GM21619 (cell line): ENCODE measurements around the gene IPCEF1.

Source experiments
- ATAC-seq: cut with Tn5 transposase; IDR thresholded peaks from one replicate; pipeline ENCODE4 v1.9.1; 2021; ENCODE audit not compliant: unreplicated experiment

Gene IPCEF1

DNA sequence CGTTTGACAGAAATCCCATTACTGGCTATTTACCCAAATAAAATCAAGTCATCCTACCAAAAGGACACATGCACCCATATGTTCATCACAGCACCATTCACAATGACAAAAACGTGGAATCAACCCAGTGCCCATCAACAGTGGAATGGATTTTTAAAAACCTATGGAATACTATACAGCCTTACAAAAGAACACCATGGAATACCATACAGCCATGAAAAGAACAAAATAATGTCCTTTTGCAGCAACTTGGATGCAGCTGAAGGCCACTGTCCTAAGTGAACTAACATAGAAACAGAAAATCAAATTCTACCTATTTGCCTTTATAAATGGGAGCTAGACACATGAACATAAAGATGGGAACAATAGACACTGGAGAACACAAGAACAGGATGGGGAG lies 17.4 kb upstream of the IPCEF1 start:
- no peak for ATAC-seq

DNA sequence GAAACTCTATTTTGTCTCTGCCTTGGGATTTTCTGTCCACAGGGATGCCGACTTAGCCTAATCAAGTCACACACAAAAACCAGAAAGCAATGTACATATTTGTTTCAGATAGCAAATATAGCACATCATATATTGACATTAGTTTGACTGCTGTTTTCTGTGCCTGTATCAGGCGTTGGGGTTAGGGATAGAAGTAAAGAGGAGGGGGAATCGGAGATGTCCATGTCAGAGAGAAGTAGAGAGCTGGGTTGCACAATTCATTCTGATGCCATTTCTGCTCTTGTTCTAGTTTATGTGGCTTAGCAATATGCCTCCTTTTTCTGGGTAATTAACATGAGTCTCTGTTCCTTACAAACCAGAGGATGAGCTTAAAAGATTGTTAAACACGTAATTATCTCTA lies 14.7 kb upstream of the IPCEF1 start:
- no peak for ATAC-seq

DNA sequence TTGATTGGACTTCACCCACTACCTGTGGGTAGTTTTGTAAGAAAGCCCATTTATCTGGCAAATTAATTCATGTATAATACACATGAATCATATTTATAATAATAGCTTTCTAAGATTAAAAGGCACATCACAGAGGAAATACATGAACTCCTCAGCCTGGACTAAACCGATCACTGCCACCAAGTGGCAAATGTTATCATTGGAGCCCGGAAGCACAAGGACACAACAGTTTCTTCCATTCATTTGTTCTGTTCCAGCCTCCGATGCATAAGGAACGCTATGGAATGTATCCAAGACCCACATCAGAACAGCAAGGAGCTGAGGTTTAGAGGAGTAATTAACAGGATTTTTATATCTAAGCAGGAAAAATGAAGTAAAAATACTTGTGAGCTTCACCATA lies 13.9 kb upstream of the IPCEF1 start:
- peak; percentile 83 for ATAC-seq

DNA sequence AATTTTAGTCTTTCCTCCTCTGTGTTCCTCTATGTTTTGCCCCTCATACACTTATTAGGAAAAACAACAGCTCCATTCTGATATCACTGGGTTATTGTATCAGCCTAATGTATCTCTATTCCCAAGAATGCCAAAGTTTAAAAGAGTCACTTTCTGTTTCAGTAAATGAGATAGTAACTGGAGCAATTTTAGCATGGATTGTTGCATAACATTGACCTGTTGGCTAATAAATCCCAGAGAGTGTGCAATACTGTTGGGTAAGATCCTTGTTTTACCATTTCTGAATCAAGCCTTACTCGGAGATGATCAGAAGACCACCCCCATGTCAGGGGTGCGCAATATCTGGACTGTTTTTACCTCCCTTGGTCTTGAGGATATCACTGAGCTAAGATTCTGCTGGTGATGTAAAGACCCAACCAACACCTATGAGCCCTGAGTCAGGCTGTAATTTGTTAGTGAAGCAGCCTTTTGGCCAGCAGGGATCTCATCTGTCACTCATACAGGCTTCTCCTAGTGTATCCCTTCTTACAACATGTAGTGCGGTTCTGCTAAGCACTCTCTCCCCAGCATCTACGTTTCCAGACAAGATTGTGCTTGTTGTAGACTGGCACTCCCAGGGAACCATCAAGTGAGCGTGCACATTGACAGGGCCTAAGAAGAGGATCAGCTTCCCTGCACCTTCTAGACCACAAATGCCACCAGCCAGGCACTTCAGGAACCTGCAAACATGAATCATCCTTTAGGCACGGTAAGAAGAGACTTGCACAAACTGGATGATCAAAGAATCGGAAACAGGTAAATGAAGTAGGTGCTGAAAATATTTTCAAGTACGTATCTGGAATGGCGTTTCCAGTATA lies 11.5 kb upstream of the IPCEF1 start:
- ATAC-seq = no peak

DNA sequence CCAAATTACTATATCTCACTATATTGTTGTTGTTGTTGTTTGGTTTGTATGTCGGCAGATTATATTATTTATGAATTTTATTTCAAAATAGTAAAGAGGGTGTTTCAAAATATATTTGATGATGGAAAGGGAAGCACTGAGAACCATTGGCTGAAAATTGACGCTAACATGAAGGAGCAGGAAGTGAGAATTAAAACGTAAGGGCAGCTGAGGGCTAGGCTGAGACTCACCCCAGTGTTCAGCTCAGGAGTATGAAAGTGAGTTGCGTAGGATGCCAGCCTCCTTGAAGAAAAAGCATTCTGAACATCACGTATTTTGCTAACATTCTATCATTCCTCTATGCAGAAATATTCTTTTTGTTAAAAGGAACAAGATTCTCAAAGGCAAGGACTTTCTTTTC lies 10.7 kb upstream of the IPCEF1 start:
- no peak for ATAC-seq

DNA sequence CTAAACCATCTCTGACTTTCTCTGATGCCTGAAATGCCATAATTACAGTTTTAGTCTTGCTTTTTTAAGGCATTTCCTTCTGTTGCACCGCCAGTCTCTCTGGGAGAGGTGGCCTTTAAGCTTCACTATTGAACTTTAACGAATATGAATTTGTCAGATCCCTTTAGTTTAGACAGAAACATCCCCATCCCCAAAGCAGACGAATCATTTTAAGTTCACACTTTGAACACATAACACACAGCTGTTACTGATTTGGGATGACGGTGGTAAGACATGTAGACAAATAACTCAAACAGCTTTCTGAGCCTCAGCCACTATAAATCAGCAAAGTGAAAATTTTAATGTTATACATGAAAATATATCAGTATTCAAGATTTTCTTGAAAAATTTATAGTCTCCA lies 7.2 kb upstream of the IPCEF1 start:
- ATAC-seq = no peak

DNA sequence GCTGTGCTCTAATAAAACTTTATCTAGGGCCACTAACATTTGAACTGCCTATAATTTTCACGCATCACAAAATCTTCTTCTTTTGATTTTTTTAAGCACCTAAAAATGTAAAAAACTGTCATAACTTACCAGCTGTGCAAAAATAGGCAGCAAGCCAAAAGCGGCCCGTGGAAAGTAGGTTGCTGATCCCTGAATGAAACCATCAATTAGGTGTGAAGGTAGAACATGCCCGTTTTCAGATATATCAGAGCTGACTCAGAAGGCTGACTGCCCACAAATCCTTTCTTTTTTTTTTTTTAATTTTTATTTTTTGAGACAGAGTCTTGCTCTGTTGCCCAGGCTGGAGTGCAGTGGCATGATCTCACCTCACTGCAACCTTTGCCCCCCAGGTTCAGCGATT lies 4.9 kb upstream of the IPCEF1 start:
- no peak for ATAC-seq

DNA sequence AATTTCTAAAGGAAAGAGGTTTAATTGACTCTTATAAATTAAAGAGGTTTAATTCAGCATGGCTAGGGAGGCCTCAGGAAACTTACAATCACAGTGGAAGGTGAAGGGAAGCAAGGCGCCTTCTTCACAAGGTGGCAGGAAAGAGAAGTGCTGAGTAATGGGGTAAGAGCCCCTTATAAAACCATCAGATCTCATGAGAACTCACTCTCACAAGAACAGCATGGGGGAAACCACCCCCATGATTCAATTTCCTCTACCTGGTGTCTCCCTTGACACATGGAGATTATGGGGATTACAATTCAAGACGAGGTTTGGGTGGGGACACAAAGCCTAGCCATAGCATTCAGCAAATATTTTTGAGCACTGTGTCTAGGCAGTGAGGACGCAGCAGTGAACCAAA lies 3.9 kb upstream of the IPCEF1 start:
- no peak for ATAC-seq

DNA sequence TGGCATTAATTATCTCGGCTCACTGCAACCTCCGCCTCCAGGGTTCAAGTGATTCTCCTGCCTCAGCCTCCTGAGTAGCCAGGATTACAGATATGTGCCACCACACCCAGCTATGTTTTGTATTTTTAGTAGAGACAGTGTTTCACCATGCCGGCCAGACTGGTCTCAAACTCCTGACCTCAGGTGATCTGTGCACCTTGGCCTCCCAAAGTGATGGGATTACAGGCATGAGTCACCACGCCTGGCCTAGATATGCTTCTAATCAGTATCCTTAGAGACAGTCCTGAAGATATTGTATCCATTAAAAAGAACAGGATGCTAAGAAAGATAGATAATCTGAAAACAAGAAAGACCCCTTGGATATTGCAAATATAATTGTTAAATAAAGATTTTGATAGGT lies 3.1 kb upstream of the IPCEF1 start:
- ATAC-seq = no peak

DNA sequence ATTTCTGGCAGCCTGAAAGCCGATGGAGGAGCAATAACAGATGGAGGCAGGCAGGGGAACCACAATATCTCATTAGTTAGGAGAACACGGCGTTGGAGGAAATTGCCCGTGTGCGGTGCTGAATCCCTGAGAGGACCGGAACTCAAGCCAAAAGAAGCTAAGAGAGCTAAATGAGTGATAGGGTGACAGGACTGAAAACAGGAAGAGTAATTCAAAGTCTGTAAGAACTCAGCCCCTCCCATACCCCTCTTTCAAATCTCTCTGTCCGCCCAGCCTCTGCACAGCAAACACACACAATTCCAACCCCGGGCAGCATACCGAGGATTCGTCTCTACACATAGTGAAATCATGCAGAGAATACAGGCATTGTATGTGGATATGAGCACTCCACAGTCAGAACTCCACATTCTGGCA lies 2.6 kb upstream of the IPCEF1 start:
- peak; percentile 26 for ATAC-seq

DNA sequence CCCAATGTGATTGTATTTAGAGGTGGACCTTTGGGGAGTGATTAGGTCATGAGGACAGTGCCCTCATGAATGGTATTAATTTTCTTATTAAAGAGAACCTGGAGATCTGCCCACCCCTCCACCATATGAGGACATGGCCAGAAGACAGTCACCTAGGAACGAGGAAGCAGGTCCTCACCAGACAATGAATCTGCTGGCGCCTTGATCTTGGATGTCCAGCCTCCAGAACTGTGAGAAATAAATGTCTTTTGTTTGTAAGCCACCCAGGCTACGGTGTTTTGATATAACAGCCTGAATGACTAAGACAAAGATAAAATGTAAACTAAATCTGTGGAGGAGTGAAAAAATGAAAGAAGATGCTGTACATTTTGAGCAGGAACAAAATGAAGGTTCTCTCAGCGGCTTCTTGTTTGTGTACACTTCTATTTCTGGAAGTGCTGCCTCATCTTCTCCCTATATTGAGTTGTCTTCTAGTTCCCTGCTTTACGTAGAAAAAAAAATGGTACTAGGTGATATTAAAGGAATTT lies 1.5 kb upstream of the IPCEF1 start:
- ATAC-seq = no peak

DNA sequence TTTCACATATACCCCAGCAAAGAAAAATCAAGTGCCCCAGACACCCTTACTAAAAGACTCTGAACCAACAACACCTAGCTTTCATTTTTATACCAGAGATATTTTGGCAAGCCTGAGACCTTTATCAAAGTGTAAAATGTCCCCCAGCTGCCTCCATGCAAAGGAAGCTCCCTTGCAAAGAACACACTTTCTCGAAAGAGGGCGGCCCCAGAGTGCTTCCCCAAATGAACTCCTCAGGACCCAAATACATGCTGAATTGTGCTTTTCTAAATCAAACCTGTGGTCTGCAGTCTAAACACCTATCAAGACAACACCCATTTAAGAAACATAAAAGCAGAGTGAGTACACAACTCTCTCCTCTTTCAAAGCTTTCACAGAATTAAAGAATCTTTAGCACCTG lies 490 bp downstream of the IPCEF1 start:
- ATAC-seq = no peak

DNA sequence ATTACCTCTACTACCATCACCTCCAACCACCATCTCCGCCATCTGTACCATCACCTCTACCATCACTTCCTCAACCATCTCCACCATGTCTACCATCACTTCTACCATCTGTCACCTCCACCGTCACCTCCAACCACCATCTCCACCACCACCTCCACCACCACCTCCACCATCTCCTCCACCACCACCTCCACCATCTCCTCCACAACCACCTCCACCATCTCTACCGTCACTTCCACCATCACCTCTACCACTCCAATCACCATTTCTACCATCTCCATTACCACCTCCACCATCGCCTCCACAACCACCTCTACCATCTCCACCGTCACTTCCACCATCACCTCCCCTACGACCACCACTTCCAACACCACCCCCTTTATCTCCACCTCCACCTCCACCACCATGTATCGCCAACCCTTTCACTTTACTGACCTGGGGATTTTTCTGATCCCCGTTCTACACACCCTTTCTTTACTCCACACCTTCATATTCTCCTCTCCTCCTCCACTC lies 2.3 kb downstream of the IPCEF1 start:
- no peak for ATAC-seq

DNA sequence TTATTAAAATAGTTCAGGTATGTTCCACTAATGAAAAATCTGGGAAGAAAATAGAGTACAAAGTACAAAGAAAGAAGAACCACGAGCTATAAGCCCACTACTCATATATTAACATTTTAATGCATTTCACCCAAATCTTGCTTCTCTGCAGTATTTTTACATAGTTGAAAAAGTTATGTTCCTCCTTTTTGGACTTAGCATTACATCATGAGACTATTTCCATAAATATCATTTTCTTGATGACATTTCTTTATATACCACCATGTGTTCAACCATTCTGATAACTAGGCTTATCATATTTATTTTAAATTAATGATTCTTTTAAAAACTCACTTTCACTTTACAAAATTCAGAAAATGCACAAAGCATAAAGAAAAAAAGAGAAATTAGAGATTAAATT lies 3.0 kb downstream of the IPCEF1 start:
- no peak for ATAC-seq

DNA sequence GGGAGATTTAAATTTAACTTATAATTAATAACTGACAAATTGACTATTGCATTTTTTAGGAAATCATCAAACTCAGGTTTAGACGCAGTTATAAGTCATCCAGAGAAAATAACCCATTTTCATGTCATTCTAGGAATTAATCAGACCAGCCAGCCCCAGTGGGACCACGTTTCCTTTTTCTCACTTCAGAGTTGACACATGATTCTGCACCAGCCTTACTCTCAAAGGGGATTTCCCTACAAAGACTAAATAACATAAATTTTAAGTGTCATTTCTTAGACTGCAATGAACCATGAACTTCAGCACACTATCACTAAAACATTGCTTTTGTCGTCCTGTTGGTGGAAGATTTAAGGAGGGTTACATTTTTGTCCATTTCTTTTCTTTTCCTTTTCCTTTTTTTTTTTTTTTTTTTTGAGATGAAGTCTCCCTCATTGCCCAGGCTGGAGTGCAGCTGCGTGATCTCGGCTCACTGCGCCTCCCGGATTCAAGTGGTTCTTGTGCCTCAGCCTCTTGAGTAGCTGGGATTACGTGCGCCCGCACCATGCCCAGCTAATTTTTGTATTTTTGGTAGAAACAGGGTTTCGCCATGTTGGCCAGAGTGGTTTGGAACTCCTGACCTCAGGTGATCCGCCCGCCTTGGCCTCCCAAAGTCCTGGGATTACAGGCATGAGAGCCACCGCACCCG lies 3.6 kb downstream of the IPCEF1 start:
- peak; percentile 64 for ATAC-seq

DNA sequence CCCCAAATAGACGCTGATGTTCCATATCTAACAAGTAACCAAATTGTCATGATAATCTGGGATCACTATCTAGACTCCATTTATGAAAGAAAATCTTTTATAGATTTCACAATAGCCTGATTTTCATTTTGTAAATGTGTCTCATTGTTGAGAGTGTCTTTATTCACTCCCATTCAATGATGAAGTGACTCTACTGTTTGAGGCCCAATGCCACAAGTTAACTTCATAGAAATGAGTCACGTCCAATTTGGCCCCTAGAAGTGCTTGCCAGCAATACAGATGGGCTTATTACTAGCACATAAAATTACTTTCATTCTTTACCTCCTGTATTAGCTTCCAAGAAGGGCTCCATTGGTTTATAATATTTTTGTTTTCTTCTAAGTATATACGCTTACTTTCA lies 6.3 kb downstream of the IPCEF1 start:
- ATAC-seq = no peak

DNA sequence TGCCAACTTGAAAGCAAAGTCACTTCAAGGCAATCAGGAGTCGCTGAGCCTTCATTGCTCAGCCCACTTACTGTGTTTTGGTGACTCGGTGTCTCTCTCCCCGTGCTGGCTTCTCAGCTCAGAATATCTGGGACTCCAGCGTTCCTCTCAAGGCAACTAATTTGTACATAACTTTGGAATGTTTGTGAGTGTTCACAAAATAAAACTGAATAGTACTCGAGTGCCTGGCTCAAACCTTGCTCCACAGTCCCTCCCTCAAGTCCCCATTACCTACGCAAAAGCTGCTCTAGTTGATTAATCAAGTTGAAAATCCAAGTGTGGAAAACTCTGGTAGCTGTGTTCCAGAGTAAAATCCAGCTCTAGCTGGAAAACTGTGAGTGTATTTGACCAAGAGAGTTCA lies 8.6 kb downstream of the IPCEF1 start:
- ATAC-seq = no peak

DNA sequence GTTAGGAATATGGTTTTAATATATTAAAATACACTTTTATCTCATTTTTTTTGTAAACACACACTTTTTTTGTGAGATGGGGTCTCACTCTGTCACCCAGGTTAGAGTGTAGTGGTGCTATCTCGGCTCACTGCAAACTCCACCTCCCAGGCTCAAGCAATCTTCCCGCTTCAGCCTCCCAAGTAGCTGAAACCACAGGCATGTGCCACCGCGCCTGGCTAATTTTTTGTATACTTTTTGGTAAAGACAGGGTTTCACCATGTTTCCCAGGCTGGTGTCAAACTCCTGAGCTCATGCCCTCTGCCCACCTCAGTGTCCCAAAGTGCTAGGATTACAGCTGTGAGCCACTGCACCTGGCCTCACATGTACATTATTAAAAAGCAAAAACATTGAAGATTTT lies 10.8 kb downstream of the IPCEF1 start:
- ATAC-seq = no peak

DNA sequence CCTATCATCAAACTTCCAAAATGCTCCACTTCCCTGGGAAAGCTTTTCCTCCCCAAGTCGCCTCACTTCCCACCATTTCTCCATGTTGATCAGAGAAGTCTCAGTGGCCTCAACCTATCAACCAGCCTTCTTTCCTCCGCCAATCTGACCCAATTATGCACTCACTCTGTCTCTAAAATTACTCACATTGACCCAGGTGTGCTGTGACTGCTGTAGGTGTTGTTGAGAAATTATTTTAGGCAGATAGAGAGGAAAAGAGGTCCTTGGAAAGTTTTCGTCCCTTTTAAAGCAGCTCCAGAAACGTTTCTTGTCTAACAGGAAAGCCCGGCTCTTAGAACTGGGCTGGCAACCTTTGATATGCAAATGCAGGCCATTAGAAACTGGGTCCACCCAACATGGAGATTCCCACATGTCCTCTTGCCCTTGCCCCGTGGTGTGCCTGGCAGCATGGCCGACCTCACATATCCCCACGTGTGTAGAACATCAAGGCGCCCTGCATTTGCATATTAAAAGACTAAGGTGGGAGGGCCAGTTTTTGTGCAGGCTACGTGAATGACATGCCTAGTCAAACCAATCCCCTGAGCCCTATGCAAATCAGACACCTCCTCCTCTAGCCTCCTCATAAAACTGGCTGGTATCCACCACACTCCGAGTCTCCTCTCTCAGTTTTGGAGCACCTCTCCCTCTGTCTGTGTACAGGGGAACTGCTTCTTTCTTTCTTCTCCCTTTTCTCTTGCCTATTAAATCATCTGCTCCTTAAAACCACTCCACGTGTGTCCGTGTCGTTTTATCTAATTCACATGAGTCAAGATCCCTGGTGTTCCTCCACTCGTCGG lies 12.9 kb downstream of the IPCEF1 start:
- ATAC-seq = no peak

DNA sequence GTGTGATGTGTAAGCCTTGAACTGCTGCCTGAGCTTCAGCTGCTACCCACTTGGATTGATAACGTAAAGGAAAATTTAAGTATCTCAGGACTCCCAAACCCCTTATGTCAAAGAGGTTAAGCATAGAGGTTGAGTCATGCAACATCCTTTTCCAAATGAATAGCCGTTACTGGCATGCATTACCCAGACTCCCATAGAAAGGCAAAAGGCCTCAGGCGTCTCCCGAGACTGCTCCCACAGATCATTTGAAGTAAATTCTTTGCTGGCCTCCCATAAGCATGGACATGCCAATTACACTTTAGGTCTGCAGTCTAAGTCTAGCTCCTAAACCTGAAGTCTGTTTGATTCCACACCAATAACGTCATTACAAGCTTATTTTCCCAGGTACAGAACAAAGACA lies 14.7 kb downstream of the IPCEF1 start:
- no peak for ATAC-seq

DNA sequence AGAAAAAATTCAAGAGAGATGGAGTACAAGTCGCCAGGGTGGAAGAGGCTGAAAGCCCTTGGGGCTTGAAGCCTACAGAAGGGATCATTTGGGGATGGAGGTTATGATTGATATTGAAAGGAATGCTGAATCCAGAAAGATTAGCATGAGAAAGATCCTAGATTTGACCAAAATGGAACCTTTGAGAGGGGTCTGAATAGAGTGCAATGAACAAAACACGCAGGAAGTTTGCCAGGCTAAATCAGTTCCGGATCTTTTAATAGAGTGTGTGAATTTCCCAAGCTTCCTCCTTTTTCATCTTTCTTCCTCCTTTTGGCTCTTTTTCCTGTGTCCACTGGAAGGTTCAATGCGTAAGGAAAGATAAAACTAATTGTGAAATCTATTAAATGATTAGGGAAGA lies 15.3 kb downstream of the IPCEF1 start:
- no peak for ATAC-seq
